ENCODE data around the gene MAP2K5.

MAP2K5 gene

DNA sequence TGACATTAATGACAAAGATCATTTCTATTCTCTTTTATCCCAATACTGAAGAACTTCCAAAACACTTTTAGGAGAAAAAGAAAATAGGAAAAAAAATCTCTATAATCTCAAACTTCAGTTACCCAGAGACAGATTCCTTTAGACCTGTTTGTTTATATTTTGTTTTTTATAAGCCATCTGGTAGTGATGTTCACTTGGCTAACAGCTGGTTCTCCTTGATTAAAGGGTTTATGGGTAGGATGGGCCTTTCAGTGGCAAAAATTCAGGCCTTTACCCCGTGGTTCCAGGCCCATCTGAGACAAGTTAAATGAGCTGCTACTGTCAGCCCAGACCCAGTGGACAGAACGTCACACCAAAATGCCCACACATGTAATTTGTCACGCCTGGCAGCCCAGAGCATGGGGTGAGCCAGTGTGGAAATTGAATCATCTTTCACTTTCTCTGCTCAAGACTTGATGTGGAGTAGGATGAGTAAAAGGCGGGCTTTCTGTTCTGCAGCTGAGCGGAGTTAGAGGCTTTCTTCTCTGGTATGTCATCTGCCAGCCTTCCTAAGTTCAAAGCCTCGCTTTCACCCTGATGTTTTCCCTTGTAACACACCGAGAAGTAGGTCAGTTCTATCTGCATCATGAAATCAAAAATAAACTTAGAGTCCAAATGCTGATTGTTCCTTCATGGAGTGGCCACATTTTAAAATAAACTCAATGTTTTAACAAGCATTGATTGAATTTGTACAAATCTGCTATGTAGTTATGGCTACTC lies 220.3 kb downstream of the MAP2K5 start:
- H3K4me3 ChIP-seq (replicated peaks in 1 of 2; ENCODE audit: low read depth in 2 of 2, low read length in 2 of 2), result no peak overlapping the region
- TF ChIP-seq, protein P1, sequence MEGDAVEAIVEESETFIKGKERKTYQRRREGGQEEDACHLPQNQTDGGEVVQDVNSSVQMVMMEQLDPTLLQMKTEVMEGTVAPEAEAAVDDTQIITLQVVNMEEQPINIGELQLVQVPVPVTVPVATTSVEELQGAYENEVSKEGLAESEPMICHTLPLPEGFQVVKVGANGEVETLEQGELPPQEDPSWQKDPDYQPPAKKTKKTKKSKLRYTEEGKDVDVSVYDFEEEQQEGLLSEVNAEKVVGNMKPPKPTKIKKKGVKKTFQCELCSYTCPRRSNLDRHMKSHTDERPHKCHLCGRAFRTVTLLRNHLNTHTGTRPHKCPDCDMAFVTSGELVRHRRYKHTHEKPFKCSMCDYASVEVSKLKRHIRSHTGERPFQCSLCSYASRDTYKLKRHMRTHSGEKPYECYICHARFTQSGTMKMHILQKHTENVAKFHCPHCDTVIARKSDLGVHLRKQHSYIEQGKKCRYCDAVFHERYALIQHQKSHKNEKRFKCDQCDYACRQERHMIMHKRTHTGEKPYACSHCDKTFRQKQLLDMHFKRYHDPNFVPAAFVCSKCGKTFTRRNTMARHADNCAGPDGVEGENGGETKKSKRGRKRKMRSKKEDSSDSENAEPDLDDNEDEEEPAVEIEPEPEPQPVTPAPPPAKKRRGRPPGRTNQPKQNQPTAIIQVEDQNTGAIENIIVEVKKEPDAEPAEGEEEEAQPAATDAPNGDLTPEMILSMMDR (IDR thresholded peaks at IDR 0.05; ENCODE audit: low read depth, low read length), result no peak
- DNase-seq (ENCODE audit: low read depth in 2 of 2), result no peak

DNA sequence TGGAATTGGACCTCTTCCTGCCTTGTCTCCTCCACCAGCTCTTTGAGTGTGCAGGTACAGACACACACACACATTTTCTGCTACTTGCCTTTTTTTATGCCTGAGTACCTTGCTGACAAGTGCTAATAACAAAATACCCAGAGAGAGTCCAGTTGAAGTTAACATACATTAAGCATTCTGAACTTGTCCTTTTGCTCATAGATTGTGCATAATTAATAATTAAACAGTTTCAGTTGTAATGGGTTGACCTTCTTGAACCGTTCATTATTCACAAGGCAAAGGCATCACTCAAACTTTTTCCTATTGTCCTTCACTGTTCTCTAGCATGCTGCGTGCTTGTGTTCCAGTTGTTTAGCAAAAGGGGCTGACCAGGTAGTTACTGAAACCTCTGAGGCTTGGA lies 223.2 kb downstream of the MAP2K5 start:
- TF ChIP-seq, protein P1 (IDR thresholded peaks at IDR 0.05; ENCODE audit: low read depth, low read length), result no peak
- DNase-seq (ENCODE audit: low read depth in 2 of 2), result no peak
- no peak overlapping the region for H3K4me3 ChIP-seq (replicated peaks in 1 of 2; ENCODE audit: low read depth in 2 of 2, low read length in 2 of 2)

DNA sequence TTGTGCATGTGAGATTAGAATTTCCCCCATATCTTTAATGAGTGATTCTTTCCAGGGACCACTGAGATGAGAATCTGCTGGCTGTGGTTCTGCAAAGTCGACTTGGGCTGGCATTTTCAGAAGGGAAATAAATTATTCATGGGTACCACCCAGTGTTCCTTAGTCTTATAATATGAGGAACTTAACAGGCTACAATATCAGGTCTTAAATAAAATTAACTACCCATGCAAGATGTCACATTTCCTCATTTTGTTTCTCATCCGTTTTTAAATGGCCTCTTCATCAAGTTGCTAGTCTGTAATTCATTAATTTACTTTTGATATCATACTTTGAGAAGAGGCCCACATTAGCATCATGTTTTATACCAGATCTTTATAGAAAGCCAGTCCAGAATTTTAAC lies 224.5 kb downstream of the MAP2K5 start:
- no peak overlapping the region for H3K4me3 ChIP-seq (replicated peaks in 1 of 2; ENCODE audit: low read depth in 2 of 2, low read length in 2 of 2)
- TF ChIP-seq, protein P1 (IDR thresholded peaks at IDR 0.05; ENCODE audit: low read depth, low read length), result no peak
- DNase-seq (ENCODE audit: low read depth in 2 of 2), result no peak

DNA sequence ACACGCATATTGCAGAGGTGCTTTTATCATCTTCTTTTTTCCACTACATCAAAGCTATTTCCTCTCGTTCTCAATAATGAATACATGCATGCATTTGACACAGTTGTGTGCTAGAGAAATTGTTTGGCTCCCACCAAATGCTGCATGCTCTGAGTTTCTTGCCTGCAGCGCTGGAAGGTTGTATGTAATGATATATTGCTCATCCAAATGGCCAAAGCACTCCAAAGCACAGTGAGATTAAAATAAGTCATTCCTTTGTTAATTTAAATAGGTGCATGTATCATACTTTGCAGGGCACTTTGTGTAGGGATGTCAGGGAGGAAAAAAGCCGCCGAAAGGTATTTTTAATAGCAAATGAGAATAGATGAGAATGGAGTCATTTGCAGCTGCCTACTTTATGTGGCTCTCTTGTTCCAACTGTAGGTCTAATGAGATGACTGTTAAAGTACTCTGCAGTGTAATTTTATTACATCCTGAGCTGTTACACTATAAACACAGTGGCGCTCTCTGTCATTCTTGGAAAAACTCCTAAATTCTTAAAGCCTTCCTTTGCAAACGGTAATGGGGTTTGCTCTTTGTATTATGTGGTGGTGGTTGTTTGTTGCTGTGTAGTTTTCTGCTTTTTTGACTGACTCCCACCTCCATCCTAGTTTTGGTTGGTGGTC lies 225.9 kb downstream of the MAP2K5 start:
- H3K4me3 ChIP-seq (replicated peaks in 1 of 2; ENCODE audit: low read depth in 2 of 2, low read length in 2 of 2), result no peak overlapping the region
- DNase-seq (ENCODE audit: low read depth in 2 of 2), result no peak
- TF ChIP-seq, protein P1 (IDR thresholded peaks at IDR 0.05; ENCODE audit: low read depth, low read length), result no peak

DNA sequence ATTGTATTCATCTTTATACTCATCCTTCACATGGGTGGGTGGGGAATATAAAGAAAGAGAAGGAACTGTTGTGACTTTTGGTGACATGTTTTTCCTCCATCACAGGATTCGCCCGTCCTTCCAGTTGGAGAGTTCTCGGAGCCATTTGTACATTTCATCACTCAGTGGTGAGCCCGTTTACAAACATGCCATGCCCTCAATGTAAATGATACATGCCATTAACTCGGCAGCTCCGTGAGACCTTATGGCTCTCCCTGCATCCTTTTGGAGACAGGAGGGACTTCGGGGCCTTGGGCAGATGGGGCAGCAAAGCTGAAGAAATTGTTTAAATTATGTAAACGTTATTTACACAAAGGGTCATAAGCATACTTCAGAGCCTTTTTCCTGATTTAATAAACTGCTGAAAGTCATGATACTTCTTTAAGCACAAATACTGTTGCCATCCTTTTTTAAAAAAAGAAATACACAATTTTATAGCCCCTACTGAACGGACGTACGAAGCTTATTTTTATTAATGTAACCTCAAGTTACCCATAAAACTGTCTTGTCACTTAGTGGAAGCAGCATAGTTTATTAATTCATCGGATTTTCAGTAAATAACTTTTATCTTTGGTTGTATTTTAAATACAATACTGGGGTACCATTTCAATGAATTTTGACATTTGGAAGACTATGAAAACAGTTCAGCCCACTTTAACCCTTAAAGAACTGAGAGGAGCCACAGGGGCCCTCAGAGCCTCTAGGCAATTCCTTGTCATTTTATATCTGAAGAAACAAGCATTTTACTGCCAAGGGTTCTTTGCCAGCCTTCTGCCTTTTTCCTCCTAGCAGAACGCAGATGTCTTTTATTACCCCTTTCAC lies 227.2 kb downstream of the MAP2K5 start:
- TF ChIP-seq, protein P1 (IDR thresholded peaks at IDR 0.05; ENCODE audit: low read depth, low read length), result no peak
- H3K4me3 ChIP-seq (replicated peaks in 1 of 2; ENCODE audit: low read depth in 2 of 2, low read length in 2 of 2), result no peak overlapping the region
- DNase-seq (ENCODE audit: low read depth in 2 of 2), result no peak

DNA sequence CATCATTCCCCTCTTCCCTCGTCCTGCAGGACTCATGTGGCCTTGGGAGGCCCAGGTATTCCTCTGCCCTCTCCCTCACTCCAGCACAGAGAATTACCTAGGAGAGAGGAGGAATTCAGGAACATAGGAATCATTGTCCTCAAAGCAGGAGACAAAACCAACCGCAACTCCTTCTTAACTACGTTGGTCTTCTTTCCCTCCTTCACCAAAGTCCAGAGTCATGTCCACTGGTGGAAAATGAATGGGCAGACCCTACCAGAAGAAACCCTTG lies 227.8 kb downstream of the MAP2K5 start:
- DNase-seq (ENCODE audit: low read depth in 2 of 2), result no peak
- no peak overlapping the region for H3K4me3 ChIP-seq (replicated peaks in 1 of 2; ENCODE audit: low read depth in 2 of 2, low read length in 2 of 2)
- TF ChIP-seq, protein P1 (IDR thresholded peaks at IDR 0.05; ENCODE audit: low read depth, low read length), result no peak

All from cardiac fibroblast (primary cell).